ENCODE results near the gene EPHA8. TPM values are rescaled to one million over a fixed set of nuclear protein-coding genes. Genes with fewer than 3 reads are reported as not detected.
A peak's percentile ranks its signal among the peaks of the same experiment; 100 is the strongest.

The EPHA8 gene
- total and polyA plus RNA-seq, 9 of the 15 experiments (the other 6 are each of a cell fraction or from before 2014, with no cell fraction given), result not detected

GRCh38 chr1:22651941-22652856, 88.9 kb downstream of the EPHA8 start:
- DNase-seq (ENCODE audit: extremely low read depth in 1 of 4, low spot score in 3 of 4) (no peak), ATAC-seq (no peak), FAIRE-seq (no peak)
- no peak overlapping the region for H3K9ac ChIP-seq (ENCODE audit: insufficient read depth in 1 of 2, low read depth in 2 of 2, low read length in 2 of 2)
- in situ Hi-C loops (cut with MboI) (no loop called here), intact Hi-C loops (cut with micrococcal nuclease) (no loop called here)
- H3K4me3 ChIP-seq, result no peak overlapping the region
- H3K79me2 ChIP-seq (ENCODE audit: control insufficient read depth, insufficient read depth, low read length), result no peaks in the 10 kb centered on the region
- ChIA-PET POLR2A (interaction anchor here (0.8 to 1.3 kb wide), 3 partner anchors 10 to 179 kb away, joined by 3 to 4 read pairs (median 3); no protein-coding TSS in a partner anchor), CTCF (ENCODE audit: low intra/inter-chr PET ratio) (no interaction called here)
- TF ChIP-seq SPI1 (IDR thresholded peaks at IDR 0.05; ENCODE audit: borderline replicate concordance, low read depth, low read length) (0 out of 2 replicates have a peak, but pooled peaks have one; percentile 2), NFIC (IDR thresholded peaks at IDR 0.05) (peak; percentile 28; the same call in 1 of the 2 replicates), BRD4 (IDR thresholded peaks at IDR 0.05) (no peak)
- H2AFZ ChIP-seq (ENCODE audit: low read depth, low read length), result no peak overlapping the region
- no peaks in the 10 kb centered on the region for H3K36me3 ChIP-seq (ENCODE audit: control insufficient read depth, insufficient read depth, low read length)
- H4K20me1 ChIP-seq (replicated peaks; ENCODE audit: control insufficient read depth, insufficient read depth, low read length), result no peaks in the 10 kb centered on the region; the same call in 1 of the 2 replicates
- BruUV-seq (replicated peaks), result no TSS peak
- no peak overlapping the region for H3K27ac ChIP-seq (ENCODE audit: extremely low read depth, low read depth, low read length)
- peaks cover 0 to 3% of the 10 kb centered on the region in 2 experiments; a peak in 1 of 5 replicates for H3K4me1 ChIP-seq (replicated peaks in 1 of 2; ENCODE audit: control insufficient read depth in 2 of 2, insufficient read depth in 2 of 2, low read length in 2 of 2)
- peaks cover 23 to 65% of the 10 kb centered on the region in 2 experiments for H3K27me3 ChIP-seq (ENCODE audit: control insufficient read depth in 2 of 2, insufficient read depth in 2 of 2, low read length in 2 of 2)
- 4% methylated on average over 15 of the region's 15 CpGs for WGBS (ENCODE audit: insufficient coverage, low coverage, missing lambda C conversion rate)
- H3K9me3 ChIP-seq (replicated peaks; ENCODE audit: control insufficient read depth, insufficient read depth, low read depth, low read length), result no peaks in the 10 kb centered on the region
- H3K9me1 ChIP-seq (ENCODE audit: control insufficient read depth, insufficient read depth, low read length), result no peaks in the 10 kb centered on the region
- H3K4me2 ChIP-seq (ENCODE audit: insufficient read depth, low read length), result no peak overlapping the region

GRCh38 chr1:22652881-22653316, 89.6 kb downstream of the EPHA8 start, which contains the start of gene C1QB:
TSS of gene C1QB (plus strand) at chr1:22653236. CDS start at chr1:22659463, 6,227 bp downstream.
- ATAC-seq (no peak), DNase-seq (ENCODE audit: extremely low read depth in 1 of 4, low spot score in 3 of 4) (no peak), FAIRE-seq (no peak)
- ChIA-PET CTCF (ENCODE audit: low intra/inter-chr PET ratio) (interaction anchor here (0.6 kb wide), 1 partner anchor 638 kb away, joined by 3 read pairs; no protein-coding TSS in a partner anchor), POLR2A (interaction anchor here (0.7 kb wide), 1 partner anchor 31 kb away, joined by 3 read pairs; no protein-coding TSS in a partner anchor)
- peaks cover 0 to 3% of the 10 kb centered on the region in 2 experiments; a peak in 1 of 5 replicates for H3K4me1 ChIP-seq (replicated peaks in 1 of 2; ENCODE audit: control insufficient read depth in 2 of 2, insufficient read depth in 2 of 2, low read length in 2 of 2)
- H3K9me1 ChIP-seq (ENCODE audit: control insufficient read depth, insufficient read depth, low read length), result no peaks in the 10 kb centered on the region
- H3K36me3 ChIP-seq (ENCODE audit: control insufficient read depth, insufficient read depth, low read length), result no peaks in the 10 kb centered on the region
- no peaks in the 10 kb centered on the region; the same call in 1 of the 2 replicates for H4K20me1 ChIP-seq (replicated peaks; ENCODE audit: control insufficient read depth, insufficient read depth, low read length)
- intact Hi-C loops (cut with micrococcal nuclease), result no loop called here
- H3K9ac ChIP-seq (ENCODE audit: insufficient read depth in 1 of 2, low read depth in 2 of 2, low read length in 2 of 2), result peak within 1 kb of the TSS in 1 of 2 experiments; percentile 21; a peak in 2 of 4 replicates
- BruUV-seq (replicated peaks), result no TSS peak
- H3K9me3 ChIP-seq (replicated peaks; ENCODE audit: control insufficient read depth, insufficient read depth, low read depth, low read length), result no peaks in the 10 kb centered on the region
- in situ Hi-C loops (cut with MboI), result no loop called here
- H3K27ac ChIP-seq (ENCODE audit: extremely low read depth, low read depth, low read length), result no peak within 1 kb of the TSS
- H3K4me3 ChIP-seq, result no peak within 1 kb of the TSS
- no peak within 1 kb of the TSS for H3K4me2 ChIP-seq (ENCODE audit: insufficient read depth, low read length)
- peaks cover 19 to 60% of the 10 kb centered on the region in 2 experiments for H3K27me3 ChIP-seq (ENCODE audit: control insufficient read depth in 2 of 2, insufficient read depth in 2 of 2, low read length in 2 of 2)
- no peaks in the 10 kb centered on the region for H3K79me2 ChIP-seq (ENCODE audit: control insufficient read depth, insufficient read depth, low read length)
- WGBS (ENCODE audit: insufficient coverage, low coverage, missing lambda C conversion rate), result 0% methylated on average over 13 of the region's 13 CpGs
- no peak within 1 kb of the TSS for H2AFZ ChIP-seq (ENCODE audit: low read depth, low read length)
- TF ChIP-seq RREB1 (CRISPR knock-in tag; IDR thresholded peaks at IDR 0.05) (no peak), E2F6 (IDR thresholded peaks at IDR 0.05; ENCODE audit: borderline replicate concordance in 1 of 2, extremely low read depth in 1 of 2, insufficient read depth in 1 of 2, insufficient read length in 1 of 2, low read depth in 1 of 2, low read length in 1 of 2, poor library complexity in 1 of 2, severe bottlenecking in 1 of 2) (peak in 1 of 2 experiments; percentile 10), BCOR (IDR thresholded peaks at IDR 0.05) (no peak)

All from K562 (cell line).